Liver (tissue), 9 donors: ENCODE measurements around the gene VEGFA. TPM values are rescaled to one million over a fixed set of nuclear protein-coding genes. Genes with fewer than 3 reads are reported as not detected.

Experiments
- DNase-seq: peaks from one replicate; pipeline ENCODE4 v3.0.0-alpha.2; 2017; ENCODE audit warnings: low spot score
- H3K27ac ChIP-seq, 2 donors: one replicate each; pipeline ENCODE4 v1.7.0; 2013; ENCODE audit warnings: inconsistent platforms in 2 of 2, low read length in 2 of 2, control low read depth in 1 of 2, low read depth in 1 of 2, mild to moderate bottlenecking in 1 of 2
- H3K27me3 ChIP-seq, 4 donors: one replicate each; pipeline versions ENCODE4 v1.6.1 to v1.7.0; 2013; ENCODE audit warnings: low read length in 3 of 4, inconsistent platforms in 1 of 4, mild to moderate bottlenecking in 1 of 4, moderate library complexity in 1 of 4; ENCODE audit not compliant: control insufficient read depth in 4 of 4, insufficient read depth in 4 of 4
- H3K36me3 ChIP-seq, 4 donors: one replicate each; pipeline versions ENCODE4 v1.6.1 to v1.7.0; 2013; ENCODE audit warnings: low read length in 3 of 4, mild to moderate bottlenecking in 3 of 4, low read depth in 1 of 4, moderate library complexity in 1 of 4; ENCODE audit not compliant: control insufficient read depth in 4 of 4, insufficient read depth in 3 of 4
- H3K4me1 ChIP-seq, 4 donors: one replicate each; pipeline versions ENCODE4 v1.6.1 to v1.7.0; 2013; ENCODE audit warnings: low read length in 3 of 4, mild to moderate bottlenecking in 3 of 4, moderate library complexity in 1 of 4; ENCODE audit not compliant: control insufficient read depth in 4 of 4, insufficient read depth in 4 of 4
- H3K4me3 ChIP-seq, 3 donors: one replicate each; pipeline versions ENCODE4 v1.6.1 to v1.7.0; 2013; ENCODE audit warnings: low read length in 3 of 3, control low read depth in 1 of 3, low read depth in 1 of 3, mild to moderate bottlenecking in 1 of 3
- H3K9ac ChIP-seq, 2 donors: one replicate each; pipeline ENCODE4 v1.7.0; 2013; ENCODE audit warnings: low read length in 2 of 2, mild to moderate bottlenecking in 2 of 2, moderate library complexity in 2 of 2, control low read depth in 1 of 2, low read depth in 1 of 2
- H3K9me3 ChIP-seq, 4 donors: one replicate each; pipeline versions ENCODE4 v1.6.1 to v1.7.0; 2013; ENCODE audit warnings: low read length in 3 of 4; ENCODE audit not compliant: control insufficient read depth in 4 of 4
- EGR1 ChIP-seq, 2 donors: IDR thresholded peaks; 2 replicates each; pipeline ENCODE4 v1.6.1; 2016 to 2018; ENCODE audit warnings: antibody characterized with exemption in 2 of 2, low read depth in 2 of 2
- FOXA1 ChIP-seq: IDR thresholded peaks from 2 replicates; pipeline ENCODE4 v1.6.1; 2016; ENCODE audit warnings: antibody characterized with exemption
- GABPA ChIP-seq, 2 donors: IDR thresholded peaks in 1 of 2; conservative IDR thresholded peaks in 1 of 2; 2 replicates each; pipeline ENCODE4 v1.6.1; 2016; ENCODE audit warnings: antibody characterized with exemption in 2 of 2, mild to moderate bottlenecking in 1 of 2, moderate library complexity in 1 of 2
- HNF4A ChIP-seq, 2 donors: conservative IDR thresholded peaks; 2 replicates each; pipeline ENCODE4 v1.6.1; 2016; ENCODE audit warnings: antibody characterized with exemption in 2 of 2, mild to moderate bottlenecking in 2 of 2
- HNF4G ChIP-seq: IDR thresholded peaks from 2 replicates; pipeline ENCODE4 v1.6.1; 2016; ENCODE audit warnings: antibody characterized with exemption
- JUND ChIP-seq, 2 donors: IDR thresholded peaks; 2 replicates each; pipeline ENCODE4 v1.6.1; 2016; ENCODE audit warnings: antibody characterized with exemption in 2 of 2
- RAD21 ChIP-seq, 2 donors: IDR thresholded peaks; 2 replicates each; pipeline ENCODE4 v1.6.1; 2016; ENCODE audit warnings: antibody characterized with exemption in 2 of 2, mild to moderate bottlenecking in 2 of 2
- SP1 ChIP-seq: IDR thresholded peaks from 2 replicates; pipeline ENCODE4 v1.6.1; 2018; ENCODE audit warnings: antibody characterized with exemption, mild to moderate bottlenecking
- TAF1 ChIP-seq: conservative IDR thresholded peaks from 2 replicates; pipeline ENCODE4 v1.6.1; 2016; ENCODE audit warnings: antibody characterized with exemption, mild to moderate bottlenecking
- WGBS: extraction: QIAGEN DNeasy Blood & Tissue Kit; methylation state at CpG from one replicate; pipeline ENCODE4 v1.1.7; 2013; 5-methylcytosine and 5-hydroxymethylcytosine counted together
- polyA plus RNA-seq, 2 donors: library from polyadenylated mRNA; stranded (reverse) in 1 of 2; unstranded in 1 of 2; fragments of 200-250 nt in 1 of 2; fragments of >200 nt in 1 of 2; fragmentation: Nextera tagmentation in 1 of 2; extraction: Ambion mirVana in 1 of 2; gene quantifications; one replicate each; pipeline versions ENCODE4 v1.2.1 to v1.2.3, GENCODE V29; 2013 to 2015
- total RNA-seq, 2 donors: library from RNA; depleted of rRNA; stranded (reverse); fragments of >200 nt; gene quantifications; one replicate each; pipeline ENCODE4 v1.2.3, GENCODE V29; 2014
- TF ChIP-seq, protein P1 (sequence below): IDR thresholded peaks from 2 replicates; pipeline ENCODE4 v1.6.1; 2016; ENCODE audit warnings: antibody characterized with exemption
- TF ChIP-seq, protein P2 (sequence below): IDR thresholded peaks from 2 replicates; pipeline ENCODE4 v1.6.1; 2016; ENCODE audit warnings: antibody characterized with exemption, mild to moderate bottlenecking
- donor health status: healthy.
- donor health status: healthy.
- donor health status: healthy.
- donor health status: healthy.
- donor health status: healthy.

VEGFA gene
- total and polyA plus RNA-seq, 4 donors: 14.7 to 160 (median 65.2) TPM

DNA sequence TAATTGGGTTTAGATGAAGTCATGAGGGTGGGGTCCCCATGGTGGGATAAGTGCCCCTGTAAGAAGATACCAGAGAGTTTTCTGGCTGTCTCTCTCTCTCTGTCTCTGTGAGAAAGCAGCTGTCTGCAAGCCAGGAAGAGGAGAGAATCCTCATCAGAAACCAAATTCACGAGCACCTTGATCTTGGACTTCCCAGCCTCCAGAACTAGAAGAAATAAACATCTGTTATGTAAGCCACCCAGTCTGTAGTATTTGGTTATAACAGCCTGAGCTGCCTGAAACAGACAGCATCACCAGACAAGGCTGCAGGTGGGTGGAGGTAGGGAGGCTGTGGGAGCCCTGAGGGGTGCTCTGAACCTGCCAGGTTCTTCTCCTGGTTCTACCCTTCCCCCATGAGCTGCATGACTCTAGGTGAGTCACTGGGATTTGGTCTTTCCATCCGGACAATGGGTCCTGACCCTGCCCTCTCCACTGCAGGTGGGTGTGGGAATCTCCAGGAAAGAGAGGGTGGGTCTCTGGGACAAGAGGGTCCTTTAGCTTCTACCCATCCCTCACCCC is 34.3 kb upstream of the VEGFA start:
- H3K36me3 ChIP-seq: no peaks in the 10 kb centered on the region
- H3K9me3 ChIP-seq: peaks cover 0 to 4% (median 0%) of the 10 kb centered on the region in 4 donors
- H3K4me1 ChIP-seq: no peaks in the 10 kb centered on the region
- no peak overlapping the region for H3K4me3 ChIP-seq
- H3K9ac ChIP-seq: no peak overlapping the region
- no peak for DNase-seq
- TF ChIP-seq, protein P1, sequence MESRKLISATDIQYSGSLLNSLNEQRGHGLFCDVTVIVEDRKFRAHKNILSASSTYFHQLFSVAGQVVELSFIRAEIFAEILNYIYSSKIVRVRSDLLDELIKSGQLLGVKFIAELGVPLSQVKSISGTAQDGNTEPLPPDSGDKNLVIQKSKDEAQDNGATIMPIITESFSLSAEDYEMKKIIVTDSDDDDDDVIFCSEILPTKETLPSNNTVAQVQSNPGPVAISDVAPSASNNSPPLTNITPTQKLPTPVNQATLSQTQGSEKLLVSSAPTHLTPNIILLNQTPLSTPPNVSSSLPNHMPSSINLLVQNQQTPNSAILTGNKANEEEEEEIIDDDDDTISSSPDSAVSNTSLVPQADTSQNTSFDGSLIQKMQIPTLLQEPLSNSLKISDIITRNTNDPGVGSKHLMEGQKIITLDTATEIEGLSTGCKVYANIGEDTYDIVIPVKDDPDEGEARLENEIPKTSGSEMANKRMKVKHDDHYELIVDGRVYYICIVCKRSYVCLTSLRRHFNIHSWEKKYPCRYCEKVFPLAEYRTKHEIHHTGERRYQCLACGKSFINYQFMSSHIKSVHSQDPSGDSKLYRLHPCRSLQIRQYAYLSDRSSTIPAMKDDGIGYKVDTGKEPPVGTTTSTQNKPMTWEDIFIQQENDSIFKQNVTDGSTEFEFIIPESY: no peak
- TF ChIP-seq TAF1: no peak
- no peak for TF ChIP-seq EGR1 (IDR thresholded peaks at IDR 0.05; ENCODE audit: low read depth in 2 of 2)
- TF ChIP-seq HNF4G: no peak
- no peak for TF ChIP-seq RAD21 (IDR thresholded peaks at IDR 0.05)
- TF ChIP-seq GABPA (IDR thresholded peaks at IDR 0.05 in 1 of 2, conservative IDR thresholded peaks at IDR 0.05 in 1 of 2): no peak
- H3K27ac ChIP-seq: no peak overlapping the region
- H3K27me3 ChIP-seq: no peaks in the 10 kb centered on the region
- WGBS: 91% methylated on average over 2 of the region's 2 CpGs

- Histone ChIP-seq H3K4me1 (no peaks in the 10 kb centered on the region), H3K9me3 (no peaks in the 10 kb centered on the region), H3K9ac (no peak overlapping the region), H3K4me3 (no peak overlapping the region), H3K27ac (no peak overlapping the region), H3K27me3 (no peaks in the 10 kb centered on the region), H3K36me3 (no peaks in the 10 kb centered on the region)
- no peak for DNase-seq
- WGBS: 80% methylated on average over 2 of the region's 2 CpGs
- TF ChIP-seq JUND (IDR thresholded peaks at IDR 0.05) (no peak), HNF4G (no peak), SP1 (no peak), FOXA1 (no peak), GABPA (IDR thresholded peaks at IDR 0.05 in 1 of 2, conservative IDR thresholded peaks at IDR 0.05 in 1 of 2) (no peak), EGR1 (IDR thresholded peaks at IDR 0.05; ENCODE audit: low read depth in 2 of 2) (no peak), HNF4A (conservative IDR thresholded peaks at IDR 0.05) (no peak)
- TF ChIP-seq, protein P1: no peak
- TF ChIP-seq, protein P2, sequence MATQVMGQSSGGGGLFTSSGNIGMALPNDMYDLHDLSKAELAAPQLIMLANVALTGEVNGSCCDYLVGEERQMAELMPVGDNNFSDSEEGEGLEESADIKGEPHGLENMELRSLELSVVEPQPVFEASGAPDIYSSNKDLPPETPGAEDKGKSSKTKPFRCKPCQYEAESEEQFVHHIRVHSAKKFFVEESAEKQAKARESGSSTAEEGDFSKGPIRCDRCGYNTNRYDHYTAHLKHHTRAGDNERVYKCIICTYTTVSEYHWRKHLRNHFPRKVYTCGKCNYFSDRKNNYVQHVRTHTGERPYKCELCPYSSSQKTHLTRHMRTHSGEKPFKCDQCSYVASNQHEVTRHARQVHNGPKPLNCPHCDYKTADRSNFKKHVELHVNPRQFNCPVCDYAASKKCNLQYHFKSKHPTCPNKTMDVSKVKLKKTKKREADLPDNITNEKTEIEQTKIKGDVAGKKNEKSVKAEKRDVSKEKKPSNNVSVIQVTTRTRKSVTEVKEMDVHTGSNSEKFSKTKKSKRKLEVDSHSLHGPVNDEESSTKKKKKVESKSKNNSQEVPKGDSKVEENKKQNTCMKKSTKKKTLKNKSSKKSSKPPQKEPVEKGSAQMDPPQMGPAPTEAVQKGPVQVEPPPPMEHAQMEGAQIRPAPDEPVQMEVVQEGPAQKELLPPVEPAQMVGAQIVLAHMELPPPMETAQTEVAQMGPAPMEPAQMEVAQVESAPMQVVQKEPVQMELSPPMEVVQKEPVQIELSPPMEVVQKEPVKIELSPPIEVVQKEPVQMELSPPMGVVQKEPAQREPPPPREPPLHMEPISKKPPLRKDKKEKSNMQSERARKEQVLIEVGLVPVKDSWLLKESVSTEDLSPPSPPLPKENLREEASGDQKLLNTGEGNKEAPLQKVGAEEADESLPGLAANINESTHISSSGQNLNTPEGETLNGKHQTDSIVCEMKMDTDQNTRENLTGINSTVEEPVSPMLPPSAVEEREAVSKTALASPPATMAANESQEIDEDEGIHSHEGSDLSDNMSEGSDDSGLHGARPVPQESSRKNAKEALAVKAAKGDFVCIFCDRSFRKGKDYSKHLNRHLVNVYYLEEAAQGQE: no peak
Observed at GRCh38 chr6:43736211-43736786, 33.7 kb upstream of the VEGFA start.
